KG1 (cell line): ENCODE measurements around the gene TTC39B.

Experiments used
- DNase-seq: peaks from one replicate; lab custom pipeline; 2025; lab: John Stamatoyannopoulos, UW

The TTC39B gene

GRCh38 chr9:15225564-15226126 is 81.4 kb downstream of the TTC39B start:
- DNase-seq = no peak

- no peak for DNase-seq
Measured at GRCh38 chr9:15222313-15222712, 84.7 kb downstream of the TTC39B start.

GRCh38 chr9:15221746-15222145 is 85.3 kb downstream of the TTC39B start:
- DNase-seq = no peak

GRCh38 chr9:15220658-15221318 is 86.2 kb downstream of the TTC39B start:
- no peak for DNase-seq

- DNase-seq = no peak
Measured at GRCh38 chr9:15219546-15219945, 87.5 kb downstream of the TTC39B start.

GRCh38 chr9:15218994-15219393 is 88.0 kb downstream of the TTC39B start:
- no peak for DNase-seq

GRCh38 chr9:15213249-15213648 is 93.8 kb downstream of the TTC39B start:
- DNase-seq = no peak

- DNase-seq = no peak
Measured at GRCh38 chr9:15211815-15212495, 95.1 kb downstream of the TTC39B start.

GRCh38 chr9:15211160-15211814 is 95.7 kb downstream of the TTC39B start:
- DNase-seq = peak; percentile 47

- DNase-seq = no peak
Measured at GRCh38 chr9:15206903-15207696, 99.9 kb downstream of the TTC39B start.

GRCh38 chr9:15205632-15206420 is 101.2 kb downstream of the TTC39B start:
- DNase-seq = no peak

- no peak for DNase-seq
Measured at GRCh38 chr9:15203581-15203980, 103.4 kb downstream of the TTC39B start.

- DNase-seq = no peak
Measured at GRCh38 chr9:15200111-15200510, 106.9 kb downstream of the TTC39B start.

GRCh38 chr9:15192856-15193255 is 114.2 kb downstream of the TTC39B start:
- no peak for DNase-seq

GRCh38 chr9:15191378-15191777 is 115.6 kb downstream of the TTC39B start:
- DNase-seq = no peak

- no peak for DNase-seq
Measured at GRCh38 chr9:15189481-15189880, 117.5 kb downstream of the TTC39B start.

GRCh38 chr9:15187589-15187988 is 119.4 kb downstream of the TTC39B start:
- no peak for DNase-seq

GRCh38 chr9:15182730-15183129 is 124.3 kb downstream of the TTC39B start:
- DNase-seq = no peak

GRCh38 chr9:15182101-15182551 is 124.9 kb downstream of the TTC39B start:
- no peak for DNase-seq

GRCh38 chr9:15180124-15180523 is 126.9 kb downstream of the TTC39B start:
- DNase-seq = no peak

GRCh38 chr9:15178631-15179030 is 128.4 kb downstream of the TTC39B start:
- no peak for DNase-seq
